B cell (primary cell): ENCODE results near the gene AFG1L. TPM values are rescaled to one million over a fixed set of nuclear protein-coding genes. Genes with fewer than 3 reads are reported as not detected.

Source experiments
- ATAC-seq: fragments of 200-7000 bp; cut with Tn5 transposase; one replicate; pipeline ENCODE4 v1.10.0; 2021; ENCODE audit warnings: low read depth, mild to moderate bottlenecking, moderate number of reproducible peaks, moderate library complexity
- CTCF ChIA-PET: fragments of 350-600 bp; sonication (Branson Sonifier 250); formaldehyde crosslinking; loops from one replicate; lab custom pipeline; 2021; ENCODE audit warnings: antibody characterized with exemption, inconsistent platforms; lab: Charles Lee
- POLR2A ChIA-PET: fragments of 350-600 bp; sonication (Branson Sonifier 250); formaldehyde crosslinking; loops from one replicate; lab custom pipeline; 2021; ENCODE audit warnings: antibody characterized with exemption; lab: Charles Lee
- DNase-seq: peaks from one replicate; pipeline ENCODE4 v3.0.0; 2013
- H2AFZ ChIP-seq: 2 replicates; pipeline ENCODE4 v1.6.1; 2012; ENCODE audit warnings: mild to moderate bottlenecking, low read depth, low read length; ENCODE audit not compliant: insufficient read depth, poor library complexity, severe bottlenecking
- H3K27ac ChIP-seq, 2 donors: 1 replicate in 1 of 2; 2 replicates in 1 of 2; pipeline ENCODE4 v1.5.1; 2012 to 2013; ENCODE audit warnings: low read length in 2 of 2, mild to moderate bottlenecking in 2 of 2, moderate library complexity in 1 of 2
- H3K27me3 ChIP-seq, 4 experiments: fragments of 200-600 bp in 1 of 4; sonication (generic) in 1 of 4; replicated peaks in 1 of 4; 1 replicate in 2 of 4; 2 replicates in 2 of 4; pipeline versions ENCODE4 v1.6.1 to v1.7.0; 2013 to 2016; ENCODE audit warnings: low read length in 3 of 4, mild to moderate bottlenecking in 2 of 4, mixed read lengths in 1 of 4, moderate library complexity in 1 of 4; ENCODE audit not compliant: insufficient read depth in 4 of 4, control insufficient read depth in 3 of 4; ENCODE audit errors: control extremely low read depth in 1 of 4
- H3K36me3 ChIP-seq, 2 experiments: replicated peaks in 1 of 2; 1 replicate in 1 of 2; 2 replicates in 1 of 2; pipeline versions ENCODE4 v1.6.1 to v1.7.1; 2013; ENCODE audit warnings: low read length in 1 of 2; ENCODE audit not compliant: insufficient read depth in 2 of 2, control insufficient read depth in 1 of 2; ENCODE audit errors: control extremely low read depth in 1 of 2, extremely low read depth in 1 of 2
- H3K4me1 ChIP-seq, 2 donors: fragments of 200-600 bp in 1 of 2; sonication (generic) in 1 of 2; 1 replicate in 1 of 2; 2 replicates in 1 of 2; pipeline versions ENCODE4 v1.5.1 to v1.6.1; 2013 to 2017; ENCODE audit warnings: low read length in 2 of 2; ENCODE audit not compliant: control insufficient read depth in 2 of 2, insufficient read depth in 2 of 2
- H3K4me2 ChIP-seq: replicated peaks from 2 replicates; pipeline ENCODE3; 2012; ENCODE audit warnings: mild to moderate bottlenecking, low read depth, low read length; ENCODE audit not compliant: poor library complexity, severe bottlenecking
- H3K4me3 ChIP-seq, 5 experiments: fragments of 200-600 bp in 1 of 5; sonication (generic) in 1 of 5; 1 replicate in 3 of 5; 2 replicates in 2 of 5; pipeline versions ENCODE4 v1.5.1 to v1.7.0; 2011 to 2016; ENCODE audit warnings: low read length in 4 of 5, mild to moderate bottlenecking in 4 of 5, low read depth in 2 of 5, control low read depth in 1 of 5, moderate library complexity in 1 of 5; ENCODE audit not compliant: insufficient read depth in 1 of 5; ENCODE audit errors: control extremely low read depth in 1 of 5, extremely low read depth in 1 of 5
- H3K79me2 ChIP-seq: fragments of 200-600 bp; sonication (generic); one replicate; pipeline ENCODE4 v1.6.0; 2016; ENCODE audit warnings: low read length; ENCODE audit not compliant: control insufficient read depth, insufficient read depth
- H3K9ac ChIP-seq: fragments of 200-600 bp; sonication (generic); 2 replicates; pipeline ENCODE4 v1.6.1; 2017; ENCODE audit warnings: mild to moderate bottlenecking, low read length, moderate library complexity
- H3K9me3 ChIP-seq, 3 donors: one replicate each; pipeline versions ENCODE4 v1.6.1 to v1.7.1; 2013; ENCODE audit warnings: low read length in 2 of 3; ENCODE audit not compliant: control insufficient read depth in 2 of 3, insufficient read depth in 1 of 3; ENCODE audit errors: control extremely low read depth in 1 of 3
- H4K20me1 ChIP-seq: 2 replicates; pipeline ENCODE4 v1.6.0; 2012; ENCODE audit warnings: mild to moderate bottlenecking, low read length; ENCODE audit not compliant: insufficient read depth, control insufficient read depth, poor library complexity, severe bottlenecking
- H3K27ac Mint-ChIP-seq: one replicate; pipeline ENCODE4 v1.8.0; 2021; ENCODE audit warnings: mixed read lengths
- H3K27me3 Mint-ChIP-seq: one replicate; pipeline ENCODE4 v1.8.0; 2021; ENCODE audit warnings: mixed read lengths
- H3K4me1 Mint-ChIP-seq: one replicate; pipeline ENCODE4 v1.8.0; 2021; ENCODE audit warnings: mixed read lengths
- H3K4me3 Mint-ChIP-seq: one replicate; pipeline ENCODE4 v1.8.0; 2021; ENCODE audit warnings: mixed read lengths
- H3K9me3 Mint-ChIP-seq: one replicate; pipeline ENCODE4 v1.8.0; 2022; ENCODE audit warnings: mixed read lengths; ENCODE audit not compliant: insufficient read depth
- CTCF ChIP-seq: fragments of 200-600 bp; IDR thresholded peaks from one replicate; pipeline ENCODE4 v1.8.0; 2022; ENCODE audit warnings: antibody characterized with exemption, mild to moderate bottlenecking
- EZH2 ChIP-seq: IDR thresholded peaks from 2 replicates; pipeline ENCODE4 v1.6.1; 2012; ENCODE audit warnings: borderline replicate concordance, low read depth, mild to moderate bottlenecking, moderate library complexity, low read length; ENCODE audit not compliant: insufficient read depth, poor library complexity, severe bottlenecking
- WGBS: methylation state at CpG from one replicate; pipeline ENCODE4 v1.1.5; 2013; ENCODE audit warnings: missing lambda C conversion rate; ENCODE audit not compliant: insufficient coverage; 5-methylcytosine and 5-hydroxymethylcytosine counted together
- intact Hi-C: fragments of 100-400 bp; cut with micrococcal nuclease; formaldehyde crosslinking; loops from one replicate; pipeline ENCODE4 v1.10.0; 2022
- polyA plus RNA-seq: library from polyadenylated mRNA; depleted of rRNA; stranded (reverse); fragments of >200 nt; gene quantifications from 2 replicates; pipeline ENCODE4 v1.2.3, GENCODE V29; 2012
- total RNA-seq, 2 donors: library from RNA; stranded (reverse); fragments of 120-200 nt in 1 of 2; gene quantifications; 1 replicate in 1 of 2; 2 replicates in 1 of 2; pipeline versions ENCODE4 v1.2.3 to v1.2.4, GENCODE V29; 2013 to 2022

The AFG1L gene
- total and polyA plus RNA-seq, 2 donors (not counting 1 experiment from before 2014, with no cell fraction given), result 1.8 to 14.2 TPM

GRCh38 chr6:108565091-108565766, 270.4 kb downstream of the AFG1L start:
- Histone ChIP-seq H3K27me3 (no peaks in the 10 kb centered on the region), H3K4me3 (peak overlapping the region in 4 of 5 experiments; percentile 20 to 55 (median 30)), H3K36me3 (peaks cover 0 to 13% of the 10 kb centered on the region in 2 experiments), H4K20me1 (peaks cover 70% of the 10 kb centered on the region), H3K27ac (peak overlapping the region; percentile 74 to 85), H2AFZ (no peak overlapping the region), H3K9ac (peak overlapping the region; percentile 47), H3K9me3 (peaks cover 0 to 9% (median 0%) of the 10 kb centered on the region in 3 donors), H3K4me2 (peak overlapping the region; percentile 73), H3K79me2 (peaks cover 38% of the 10 kb centered on the region), H3K4me1 (peaks cover 43 to 51% of the 10 kb centered on the region in 2 donors)
- H3K27ac Mint-ChIP-seq, result peak overlapping the region; percentile 89
- peak overlapping the region; percentile 69 for H3K4me3 Mint-ChIP-seq
- no peaks in the 10 kb centered on the region for H3K9me3 Mint-ChIP-seq
- H3K27me3 Mint-ChIP-seq, result no peaks in the 10 kb centered on the region
- no CpG with 5 or more reads among the region's 4 CpGs for WGBS
- DNase-seq, result peak; percentile 92
- ChIA-PET POLR2A (interaction anchor here (0.7 kb wide), 1 partner anchor 218 kb away, joined by 4 read pairs; no protein-coding TSS in a partner anchor), CTCF (interaction anchor here (0.6 to 4.3 kb wide), 6 partner anchors 8 to 1217 kb away, joined by 3 to 21 read pairs (median 5); no protein-coding TSS in a partner anchor)
- peaks cover 64% of the 10 kb centered on the region for H3K4me1 Mint-ChIP-seq
- intact Hi-C loops, result loop anchor here (2.0 to 5.0 kb wide), 2 partner anchors 87 to 876 kb away; partner anchors contain the start of genes PPIL6 and SMPD2
- TF ChIP-seq CTCF (no peak), EZH2 (no peak)
- peak; percentile 78 for ATAC-seq
